SK-N-MC (cell line): Measurements from ENCODE around the gene GUCA2B.

ENCODE experiments used
- EZH2 ChIP-seq: fragments of 200-600 bp; sonication (generic); IDR thresholded peaks from one replicate; pipeline ENCODE4 v1.6.1; 2017; ENCODE audit warnings: antibody characterized with exemption
- FOXP2 ChIP-seq: optimal IDR thresholded peaks from 2 replicates; pipeline ENCODE3; 2011; ENCODE audit warnings: mild to moderate bottlenecking, moderate library complexity; ENCODE audit not compliant: insufficient read depth; ENCODE audit errors: extremely low read length, control extremely low read depth
- POLR2AphosphoS5 ChIP-seq: IDR thresholded peaks from 2 replicates; pipeline ENCODE4 v1.6.1; 2012; ENCODE audit warnings: mild to moderate bottlenecking, low read depth, low read length, borderline replicate concordance

DNA sequence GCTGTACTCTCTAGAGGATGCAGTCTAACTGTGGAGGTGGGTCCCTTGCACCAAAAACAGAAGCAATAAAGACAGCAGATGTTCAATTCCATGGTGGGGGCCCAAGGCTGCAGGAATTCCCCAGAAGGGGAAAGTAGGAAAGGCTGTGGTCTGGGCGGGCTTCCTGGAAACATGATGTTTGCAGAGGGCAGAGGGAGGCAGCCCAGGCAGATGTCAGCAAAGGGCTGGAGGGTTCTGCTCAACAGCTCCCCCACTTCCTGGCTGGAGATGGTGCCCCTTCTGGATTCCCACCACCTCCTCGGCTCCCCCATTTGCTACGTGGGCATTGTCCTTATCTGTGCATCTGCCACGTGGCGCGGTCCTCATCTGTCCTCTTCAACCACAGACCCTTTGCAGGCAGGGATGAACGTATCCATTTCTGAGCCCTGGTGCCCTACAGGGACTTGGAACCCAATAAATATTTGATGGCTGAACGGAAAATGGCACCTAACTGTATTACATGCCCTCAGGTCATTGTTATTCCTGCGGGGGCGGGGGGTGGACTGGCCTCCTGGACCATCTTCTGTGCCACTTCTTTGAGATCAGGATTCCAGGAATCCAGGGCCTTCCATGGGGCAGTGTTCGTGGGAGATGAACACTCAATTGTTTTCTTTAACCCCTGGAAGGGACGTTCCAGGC, 8.4 kb upstream of the GUCA2B start:
- no peak for TF ChIP-seq POLR2AphosphoS5
- TF ChIP-seq EZH2: no peak
- TF ChIP-seq FOXP2: no peak
